Thymus (tissue), 11 donors: Measurements from ENCODE around the gene HOXA9. TPM values are rescaled to one million over a fixed set of nuclear protein-coding genes. Genes with fewer than 3 reads are reported as not detected.

Experiments used
- DNase-seq, 9 donors: peaks; one replicate each; pipeline ENCODE4 v3.0.0-alpha.2; 2013; ENCODE audit warnings: low spot score in 9 of 9, low read depth in 6 of 9, missing footprints in 1 of 9
- H3K27ac ChIP-seq, 2 donors: one replicate each; pipeline ENCODE4 v1.5.1; 2013; ENCODE audit warnings: control low read depth in 1 of 2, low read depth in 1 of 2, low read length in 1 of 2, mild to moderate bottlenecking in 1 of 2, moderate library complexity in 1 of 2
- H3K27me3 ChIP-seq, 2 donors: one replicate each; pipeline ENCODE4 v1.5.1; 2013; ENCODE audit warnings: low read length in 1 of 2; ENCODE audit not compliant: control insufficient read depth in 2 of 2, insufficient read depth in 1 of 2
- H3K36me3 ChIP-seq, 2 donors: one replicate each; pipeline ENCODE4 v1.5.1; 2013; ENCODE audit warnings: low read length in 1 of 2, mild to moderate bottlenecking in 1 of 2, moderate library complexity in 1 of 2; ENCODE audit not compliant: control insufficient read depth in 2 of 2, insufficient read depth in 2 of 2
- H3K4me1 ChIP-seq, 2 donors: one replicate each; pipeline ENCODE4 v1.5.1; 2013; ENCODE audit warnings: low read length in 2 of 2; ENCODE audit not compliant: control insufficient read depth in 2 of 2, insufficient read depth in 2 of 2
- H3K4me3 ChIP-seq, 2 donors: one replicate each; pipeline ENCODE4 v1.5.1; 2013; ENCODE audit warnings: low read length in 2 of 2, control low read depth in 1 of 2, mild to moderate bottlenecking in 1 of 2
- H3K9me3 ChIP-seq, 2 donors: one replicate each; pipeline ENCODE4 v1.5.1; 2013; ENCODE audit warnings: low read length in 1 of 2, mild to moderate bottlenecking in 1 of 2; ENCODE audit not compliant: control insufficient read depth in 2 of 2, insufficient read depth in 1 of 2
- WGBS: extraction: QIAGEN DNeasy Blood & Tissue Kit; methylation state at CpG from one replicate; pipeline ENCODE4 v1.1.7; 2013; 5-methylcytosine and 5-hydroxymethylcytosine counted together
- polyA plus RNA-seq: library from polyadenylated mRNA; stranded (reverse); fragments of 200-250 nt; gene quantifications from one replicate; pipeline ENCODE4 v1.2.3, GENCODE V29; 2013
- total RNA-seq: library from RNA; stranded (reverse); fragments of 120-200 nt; gene quantifications from one replicate; pipeline ENCODE4 v1.2.4, GENCODE V29; 2013
- donor health status: healthy.

Gene HOXA9
- total and polyA plus RNA-seq, 2 donors: 1.5 to 4.9 TPM

GRCh38 chr7:27161721-27162560 is 3.4 kb downstream of the HOXA9 start:
- Histone ChIP-seq H3K27ac (no peak overlapping the region), H3K4me3 (no peak overlapping the region), H3K36me3 (peaks cover 0 to 3% of the 10 kb centered on the region in 2 donors), H3K4me1 (peaks cover 35 to 60% of the 10 kb centered on the region in 2 donors), H3K27me3 (peaks cover 88 to 100% of the 10 kb centered on the region in 2 donors), H3K9me3 (peaks cover 3 to 29% of the 10 kb centered on the region in 2 donors)
- 46% methylated on average over 30 of the region's 30 CpGs for WGBS
- DNase-seq: no peak

GRCh38 chr7:27161214-27161720 is 4.1 kb downstream of the HOXA9 start:
- peaks cover 3 to 24% of the 10 kb centered on the region in 2 donors for H3K9me3 ChIP-seq
- WGBS: 2% methylated on average over 27 of the region's 27 CpGs
- peaks cover 0 to 3% of the 10 kb centered on the region in 2 donors for H3K36me3 ChIP-seq
- H3K4me1 ChIP-seq: peaks cover 31 to 59% of the 10 kb centered on the region in 2 donors
- H3K27me3 ChIP-seq: peaks cover 88 to 100% of the 10 kb centered on the region in 2 donors
- DNase-seq: no peak
- no peak overlapping the region for H3K27ac ChIP-seq
- H3K4me3 ChIP-seq: peak overlapping the region; percentile 56 to 73

GRCh38 chr7:27160546-27161213 is 4.7 kb downstream of the HOXA9 start:
- Histone ChIP-seq H3K4me1 (peaks cover 27 to 59% of the 10 kb centered on the region in 2 donors), H3K27ac (no peak overlapping the region), H3K36me3 (peaks cover 0 to 3% of the 10 kb centered on the region in 2 donors), H3K4me3 (peak overlapping the region; percentile 56 to 73), H3K27me3 (peaks cover 88 to 100% of the 10 kb centered on the region in 2 donors), H3K9me3 (peaks cover 3 to 24% of the 10 kb centered on the region in 2 donors)
- DNase-seq: peak; percentile 63 to 91 (median 82)
- under 1% methylated on average over 54 of the region's 54 CpGs for WGBS

- 7% methylated on average over 23 of the region's 23 CpGs for WGBS
These were observed 5.2 kb downstream of the HOXA9 start for GRCh38 chr7:27160145-27160545.

GRCh38 chr7:27159266-27160144 is 5.8 kb downstream of the HOXA9 start:
- H3K36me3 ChIP-seq: peaks cover 0 to 3% of the 10 kb centered on the region in 2 donors
- no peak for DNase-seq
- peaks cover 90 to 100% of the 10 kb centered on the region in 2 donors for H3K27me3 ChIP-seq
- no peak overlapping the region for H3K27ac ChIP-seq
- peak overlapping the region in 1 of 2 donors; percentile 73 for H3K4me3 ChIP-seq
- 47% methylated on average over 27 of the region's 27 CpGs for WGBS
- peaks cover 24 to 60% of the 10 kb centered on the region in 2 donors for H3K4me1 ChIP-seq
- peaks cover 3 to 30% of the 10 kb centered on the region in 2 donors for H3K9me3 ChIP-seq

More at GRCh38 chr7:27160145-27160545, 5.2 kb downstream of the HOXA9 start:
- no peak overlapping the region for H3K27ac ChIP-seq
- peak in 1 of 9 donors; percentile 53 for DNase-seq
- H3K27me3 ChIP-seq: peaks cover 91 to 100% of the 10 kb centered on the region in 2 donors
- peak overlapping the region; percentile 56 to 73 for H3K4me3 ChIP-seq
- H3K4me1 ChIP-seq: peaks cover 27 to 60% of the 10 kb centered on the region in 2 donors
- peaks cover 0 to 3% of the 10 kb centered on the region in 2 donors for H3K36me3 ChIP-seq
- peaks cover 3 to 25% of the 10 kb centered on the region in 2 donors for H3K9me3 ChIP-seq

GRCh38 chr7:27158436-27159265 is 6.7 kb downstream of the HOXA9 start:
- no peak for DNase-seq
- Histone ChIP-seq H3K36me3 (peaks cover 0 to 3% of the 10 kb centered on the region in 2 donors), H3K4me3 (no peak overlapping the region), H3K27me3 (peaks cover 93 to 100% of the 10 kb centered on the region in 2 donors), H3K27ac (peak overlapping the region in 1 of 2 donors; percentile 8), H3K4me1 (peaks cover 26 to 54% of the 10 kb centered on the region in 2 donors), H3K9me3 (peaks cover 3 to 25% of the 10 kb centered on the region in 2 donors)
- 24% methylated on average over 35 of the region's 35 CpGs for WGBS

- Histone ChIP-seq H3K36me3 (no peaks in the 10 kb centered on the region), H3K27ac (no peak overlapping the region), H3K27me3 (peaks cover 94 to 100% of the 10 kb centered on the region in 2 donors), H3K4me3 (no peak overlapping the region), H3K4me1 (peaks cover 26 to 51% of the 10 kb centered on the region in 2 donors), H3K9me3 (peaks cover 3 to 26% of the 10 kb centered on the region in 2 donors)
- WGBS: 6% methylated on average over 30 of the region's 30 CpGs
- peak in 1 of 9 donors; percentile 41 for DNase-seq
These were observed 7.5 kb downstream of the HOXA9 start for GRCh38 chr7:27157702-27158431.
